Adrenal gland (tissue), 12 donors: ENCODE data around the gene AKT3. TPM values are rescaled to one million over a fixed set of nuclear protein-coding genes. Genes with fewer than 3 reads are reported as not detected.
A peak's percentile ranks its signal among the peaks of the same experiment; 100 is the strongest.

ENCODE experiments used
- DNase-seq, 7 donors: peaks; one replicate each; pipeline ENCODE4 v3.0.0-alpha.2; 2019 to 2020
- H3K27ac ChIP-seq, 5 donors: fragments of 200-600 bp; sonication (generic) in 4 of 5; 1 replicate in 3 of 5; 2 replicates in 2 of 5; pipeline versions ENCODE4 v1.5.1 to v1.8.0; 2016 to 2020; ENCODE audit warnings: mild to moderate bottlenecking in 1 of 5
- H3K27me3 ChIP-seq: fragments of 200-600 bp; 2 replicates; pipeline ENCODE4 v1.8.0; 2021
- H3K36me3 ChIP-seq, 2 donors: fragments of 200-600 bp; replicated peaks in 1 of 2; 1 replicate in 1 of 2; 2 replicates in 1 of 2; pipeline versions ENCODE4 v1.5.1 to v1.8.0; 2018 to 2022
- H3K4me1 ChIP-seq, 2 donors: fragments of 200-600 bp; replicated peaks in 1 of 2; 1 replicate in 1 of 2; 2 replicates in 1 of 2; pipeline versions ENCODE4 v1.5.1 to v1.8.0; 2018 to 2021
- H3K4me3 ChIP-seq, 4 donors: fragments of 200-600 bp; sonication (generic) in 3 of 4; one replicate each; pipeline ENCODE4 v1.5.1; 2016 to 2018
- H3K9me3 ChIP-seq, 3 donors: fragments of 200-600 bp; sonication (generic) in 1 of 3; replicated peaks in 1 of 3; 1 replicate in 2 of 3; 2 replicates in 1 of 3; pipeline versions ENCODE4 v1.5.1 to v1.8.0; 2016 to 2021
- POLR2A ChIP-seq, 2 donors: fragments of 450-650 bp; IDR thresholded peaks; one replicate each; pipeline ENCODE4 v1.6.1; 2017; ENCODE audit warnings: antibody characterized with exemption in 2 of 2, mild to moderate bottlenecking in 2 of 2, moderate library complexity in 1 of 2
- WGBS, 4 donors: extraction: QIAGEN DNeasy Blood & Tissue Kit in 2 of 4; methylation state at CpG; one replicate each; pipeline versions ENCODE4 v1.1.5 to v1.1.7; 2013 to 2017; 5-methylcytosine and 5-hydroxymethylcytosine counted together
- intact Hi-C, 2 donors: fragments of 100-400 bp; cut with DNase I; formaldehyde crosslinking; loops; one replicate each; pipeline versions ENCODE4 v1.14.1 to v1.15.0; 2022 to 2023
- polyA plus RNA-seq, 3 donors: library from polyadenylated mRNA; stranded (reverse); fragments of 200-250 nt in 2 of 3; fragments of 350-450 nt in 1 of 3; fragmentation: Illumina TruSeq in 1 of 3; extraction: RNeasy Lipid Tissue Mini Kit (QIAGEN cat#74804) in 1 of 3; gene quantifications; one replicate each; pipeline ENCODE4 v1.2.3, GENCODE V29; 2013 to 2014
- total RNA-seq, 9 donors: library from RNA; depleted of rRNA in 4 of 9; stranded (reverse); fragments of >200 nt in 4 of 9; fragments of 120-200 nt in 1 of 9; fragmentation: NEBNext Ultra II Directional in 1 of 9; extraction: Animal tissue kit (Norgen Biotek cat#: 25700) in 1 of 9; gene quantifications; one replicate each; pipeline versions ENCODE4 v1.1.0 to v1.2.4, GENCODE V29; 2013 to 2023
- TF ChIP-seq, protein P1 (sequence below), 6 experiments: fragments of 450-650 bp in 4 of 6; fragments of 200-600 bp in 2 of 6; sonication (generic) in 1 of 6; IDR thresholded peaks; 1 replicate in 5 of 6; 2 replicates in 1 of 6; pipeline versions ENCODE4 v1.5.1 to v1.8.0; 2016 to 2021; ENCODE audit warnings: antibody characterized with exemption in 6 of 6, mild to moderate bottlenecking in 2 of 6, moderate library complexity in 1 of 6
- donor health status: healthy with polysubstance abuse.
- donor health status: Bipolar disorder and iron deficiency.
- donor health status: DM: yes; HTN: yes; CAD: no.
- donor health status: DM: no; HTN: no; CAD: no.
- donor health status: DM: no; HTN: no; CAD: no.
- donor health status: DM: yes; HTN: yes; CAD: no.

Gene AKT3
- total and polyA plus RNA-seq, 12 donors = 11.4 to 82.3 (median 32.4) TPM

DNA sequence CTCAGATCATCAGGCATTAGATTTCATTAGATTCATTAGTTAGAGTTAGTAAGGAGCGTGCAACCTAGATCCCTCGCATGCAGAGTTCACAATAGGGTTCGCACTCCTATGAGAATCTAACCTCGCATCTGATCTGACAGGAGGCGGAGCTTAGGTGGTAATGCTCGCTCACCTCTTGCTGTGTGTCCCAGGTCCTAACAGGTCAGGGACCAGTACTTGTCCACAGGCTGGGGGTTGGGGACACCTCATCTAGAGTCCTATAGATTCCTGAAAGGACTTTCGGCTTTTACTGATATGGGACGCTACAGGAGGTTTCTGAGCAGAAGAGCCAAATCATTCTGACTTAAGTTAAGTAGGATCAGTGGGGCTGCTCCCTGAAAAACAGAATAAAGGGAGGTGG lies 91.4 kb downstream of the AKT3 start:
- peaks cover 9 to 52% of the 10 kb centered on the region in 2 donors for H3K4me1 ChIP-seq
- H3K9me3 ChIP-seq = no peaks in the 10 kb centered on the region
- no peak for DNase-seq
- 95 to 98% (median 98%) methylated on average over 8 of the region's 8 CpGs for WGBS, 4 donors
- H3K4me3 ChIP-seq = no peak overlapping the region
- intact Hi-C loops = no loop called here
- H3K27me3 ChIP-seq = no peaks in the 10 kb centered on the region
- H3K36me3 ChIP-seq = no peaks in the 10 kb centered on the region
- TF ChIP-seq, protein P1, sequence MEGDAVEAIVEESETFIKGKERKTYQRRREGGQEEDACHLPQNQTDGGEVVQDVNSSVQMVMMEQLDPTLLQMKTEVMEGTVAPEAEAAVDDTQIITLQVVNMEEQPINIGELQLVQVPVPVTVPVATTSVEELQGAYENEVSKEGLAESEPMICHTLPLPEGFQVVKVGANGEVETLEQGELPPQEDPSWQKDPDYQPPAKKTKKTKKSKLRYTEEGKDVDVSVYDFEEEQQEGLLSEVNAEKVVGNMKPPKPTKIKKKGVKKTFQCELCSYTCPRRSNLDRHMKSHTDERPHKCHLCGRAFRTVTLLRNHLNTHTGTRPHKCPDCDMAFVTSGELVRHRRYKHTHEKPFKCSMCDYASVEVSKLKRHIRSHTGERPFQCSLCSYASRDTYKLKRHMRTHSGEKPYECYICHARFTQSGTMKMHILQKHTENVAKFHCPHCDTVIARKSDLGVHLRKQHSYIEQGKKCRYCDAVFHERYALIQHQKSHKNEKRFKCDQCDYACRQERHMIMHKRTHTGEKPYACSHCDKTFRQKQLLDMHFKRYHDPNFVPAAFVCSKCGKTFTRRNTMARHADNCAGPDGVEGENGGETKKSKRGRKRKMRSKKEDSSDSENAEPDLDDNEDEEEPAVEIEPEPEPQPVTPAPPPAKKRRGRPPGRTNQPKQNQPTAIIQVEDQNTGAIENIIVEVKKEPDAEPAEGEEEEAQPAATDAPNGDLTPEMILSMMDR (IDR thresholded peaks at IDR 0.05) = no peak
- TF ChIP-seq POLR2A (IDR thresholded peaks at IDR 0.05) = no peak
- H3K27ac ChIP-seq = no peak overlapping the region

DNA sequence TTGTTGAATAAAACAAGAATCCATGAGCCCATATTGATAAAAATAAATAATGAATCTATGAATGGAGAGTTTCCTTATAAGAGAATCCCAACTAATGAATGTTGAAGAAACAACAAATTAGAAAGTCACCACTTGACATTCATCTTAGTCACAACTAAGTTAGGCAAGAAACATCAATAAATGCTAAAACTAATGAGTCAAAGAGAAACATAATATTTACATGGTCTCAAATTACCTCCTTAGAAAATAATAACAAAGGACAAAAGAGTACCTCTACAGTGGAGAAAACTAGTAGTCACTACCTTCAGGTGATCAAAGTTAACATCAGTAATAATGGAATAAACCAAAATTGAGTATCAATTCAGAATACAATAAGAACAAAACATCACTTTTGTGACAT lies 93.5 kb downstream of the AKT3 start:
- H3K4me1 ChIP-seq = peaks cover 4 to 33% of the 10 kb centered on the region in 2 donors
- no peaks in the 10 kb centered on the region for H3K36me3 ChIP-seq
- H3K27me3 ChIP-seq = no peaks in the 10 kb centered on the region
- H3K4me3 ChIP-seq = no peak overlapping the region
- no peak for TF ChIP-seq POLR2A (IDR thresholded peaks at IDR 0.05)
- intact Hi-C loops = no loop called here
- no peaks in the 10 kb centered on the region for H3K9me3 ChIP-seq
- no peak for DNase-seq
- H3K27ac ChIP-seq = no peak overlapping the region

DNA sequence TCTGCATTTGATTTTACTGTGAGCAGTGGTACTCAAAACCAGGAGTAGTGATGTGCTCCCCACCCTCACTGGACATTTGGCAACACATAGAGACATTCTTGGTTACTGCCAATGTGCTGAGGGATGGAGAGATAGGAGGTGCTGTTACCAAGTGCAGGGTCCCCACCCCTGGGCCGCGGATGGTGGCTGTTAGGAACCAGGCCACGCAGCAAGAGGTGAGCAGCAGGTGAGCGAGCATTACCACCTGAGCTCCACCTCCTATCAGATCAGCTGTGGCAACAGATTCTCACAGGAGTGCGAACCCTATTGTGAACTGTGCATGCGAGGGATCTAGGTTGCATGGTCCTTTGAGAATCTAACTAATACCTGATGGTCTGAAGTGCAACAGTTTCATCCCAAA lies 95.7 kb downstream of the AKT3 start:
- no peak overlapping the region for H3K27ac ChIP-seq
- DNase-seq = no peak
- H3K9me3 ChIP-seq = no peaks in the 10 kb centered on the region
- H3K4me1 ChIP-seq = peaks cover 9 to 19% of the 10 kb centered on the region in 2 donors
- H3K4me3 ChIP-seq = no peak overlapping the region
- intact Hi-C loops = no loop called here
- H3K27me3 ChIP-seq = no peaks in the 10 kb centered on the region
- TF ChIP-seq, protein P1 (IDR thresholded peaks at IDR 0.05) = no peak
- TF ChIP-seq POLR2A (IDR thresholded peaks at IDR 0.05) = no peak
- 95 to 98% (median 96%) methylated on average over 6 of the region's 6 CpGs for whole genome bisulfite sequencing, 4 donors
- H3K36me3 ChIP-seq = no peaks in the 10 kb centered on the region

DNA sequence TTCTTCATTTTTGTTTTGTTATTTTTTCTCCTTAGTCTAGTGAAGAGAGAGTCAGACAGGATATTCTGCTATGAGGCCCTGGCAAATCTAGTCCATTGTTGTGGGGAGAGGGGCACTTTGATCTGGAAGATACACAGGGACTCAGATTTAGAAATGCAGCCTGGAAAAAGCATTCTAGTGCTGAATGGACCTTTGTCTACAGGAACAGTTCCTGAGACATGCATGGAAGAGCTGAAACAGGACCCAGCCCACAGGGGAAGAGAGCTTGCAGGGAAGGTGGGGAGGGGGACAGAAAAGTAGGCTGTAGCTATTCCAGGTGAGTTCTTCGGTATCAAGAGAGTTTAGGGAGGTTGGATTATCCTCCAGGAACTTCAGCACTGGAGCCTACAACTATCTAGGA lies 98.5 kb downstream of the AKT3 start:
- H3K4me3 ChIP-seq = no peak overlapping the region
- H3K36me3 ChIP-seq = no peaks in the 10 kb centered on the region
- no peaks in the 10 kb centered on the region for H3K9me3 ChIP-seq
- DNase-seq = no peak
- H3K4me1 ChIP-seq = peaks cover 9 to 13% of the 10 kb centered on the region in 2 donors
- 95 to 100% (median 98%) methylated on average over 1 of the region's 1 CpG for WGBS, 4 donors
- intact Hi-C loops = no loop called here
- no peaks in the 10 kb centered on the region for H3K27me3 ChIP-seq
- H3K27ac ChIP-seq = no peak overlapping the region
- TF ChIP-seq, protein P1 (IDR thresholded peaks at IDR 0.05) = no peak
- TF ChIP-seq POLR2A (IDR thresholded peaks at IDR 0.05) = no peak

DNA sequence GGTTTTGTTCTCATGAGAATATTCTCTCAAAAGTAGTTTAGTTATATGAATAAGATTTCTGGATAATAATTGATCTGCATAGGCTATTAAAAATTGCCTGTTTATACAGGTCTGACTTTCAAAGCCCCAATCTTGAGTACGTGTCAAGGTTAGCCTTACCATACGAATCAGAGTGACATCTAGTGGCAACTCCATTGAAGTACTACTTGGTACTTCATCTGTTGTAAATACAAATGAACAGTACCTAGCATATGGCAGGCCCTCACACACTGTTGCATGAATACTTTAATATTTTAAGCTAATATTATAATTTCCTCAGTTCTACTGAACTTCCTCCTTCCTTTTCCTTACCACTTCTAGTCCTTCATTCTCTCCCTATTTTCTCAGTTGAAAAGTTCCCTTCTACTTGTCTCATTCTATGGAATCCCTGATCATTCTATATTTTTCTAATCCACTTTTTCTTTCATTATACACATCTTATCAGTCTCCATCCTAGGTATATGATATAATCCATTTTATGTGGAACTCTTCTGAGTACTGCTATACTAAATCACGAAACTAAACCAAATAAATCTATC lies 101.2 kb downstream of the AKT3 start:
- intact Hi-C loops = no loop called here
- TF ChIP-seq, protein P1 (IDR thresholded peaks at IDR 0.05) = peak; percentile 72 to 87 (median 80)
- no peak for TF ChIP-seq POLR2A (IDR thresholded peaks at IDR 0.05)
- 28 to 32% (median 31%) methylated on average over 3 of the region's 3 CpGs for WGBS, 4 donors
- peak in 1 of 7 donors; percentile 29 for DNase-seq
- no peaks in the 10 kb centered on the region for H3K9me3 ChIP-seq
- no peak overlapping the region for H3K27ac ChIP-seq
- peaks cover 9 to 13% of the 10 kb centered on the region in 2 donors for H3K4me1 ChIP-seq
- no peaks in the 10 kb centered on the region for H3K27me3 ChIP-seq
- no peak overlapping the region for H3K4me3 ChIP-seq
- H3K36me3 ChIP-seq = no peaks in the 10 kb centered on the region
